Limb (tissue), 2 donors: ENCODE results near the gene DNAJC25.
A peak's percentile ranks its signal among the peaks of the same experiment; 100 is the strongest.
"Not testable (repeated sequence)": the region's sequence is repeated elsewhere in the genome, so short reads cannot be mapped to it uniquely, and the experiment has no call there.

ENCODE experiments used
- DNase-seq, 2 donors: peaks; one replicate each; pipeline ENCODE4 v3.0.0-alpha.2; 2016; ENCODE audit errors: extremely low spot score in 2 of 2

Gene DNAJC25

DNA sequence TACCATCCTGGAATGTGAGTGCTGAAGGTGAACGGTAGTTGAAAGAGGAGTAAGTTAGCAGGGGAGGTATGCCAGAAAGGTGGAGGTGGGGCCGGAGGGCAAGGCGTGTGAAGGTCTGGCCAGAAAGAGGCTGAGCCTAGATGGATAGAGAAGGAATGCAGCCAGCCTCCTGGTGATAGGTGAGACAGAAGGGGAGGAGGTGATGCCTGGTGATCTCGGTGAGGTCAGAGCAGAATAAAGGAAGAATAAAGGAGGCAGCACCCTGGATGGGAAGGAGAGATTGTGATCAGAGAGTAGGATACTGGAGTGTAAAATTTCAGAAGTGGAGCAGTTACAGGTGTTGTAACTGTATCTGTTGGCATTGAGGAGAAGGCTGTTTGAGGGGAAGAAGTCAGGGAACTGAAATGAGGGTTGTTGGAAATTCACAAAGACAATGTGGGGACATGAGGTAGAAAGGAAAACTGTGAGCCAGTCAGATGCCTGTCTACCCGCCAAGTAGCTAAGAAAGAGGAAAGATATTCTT is 32.2 kb downstream of the DNAJC25 start:
- no peak for DNase-seq

GRCh38 chr9:111668026-111668573 is 37.0 kb downstream of the DNAJC25 start:
- no peak for DNase-seq

GRCh38 chr9:111668601-111669000 is 37.5 kb downstream of the DNAJC25 start:
- not testable (repeated sequence) for DNase-seq

DNA sequence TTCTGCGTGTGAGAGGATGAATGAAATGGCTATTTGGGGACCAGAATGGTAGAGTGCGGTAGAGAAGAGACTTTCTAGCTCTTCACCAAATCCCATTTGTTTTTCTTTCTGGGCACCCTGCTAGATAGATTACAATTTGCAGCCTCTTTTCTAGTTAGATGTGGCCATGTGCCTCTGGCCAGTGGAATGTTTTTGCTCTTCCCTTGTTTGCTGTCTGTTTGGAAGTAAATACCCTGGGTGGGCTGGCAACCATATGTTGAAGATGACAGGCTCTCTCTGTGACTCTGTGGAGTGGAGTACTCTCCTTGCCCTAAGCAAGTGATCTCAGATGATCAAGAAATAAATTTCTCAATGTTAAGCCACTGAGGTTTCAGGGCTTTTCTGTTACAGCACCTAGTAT is 43.2 kb downstream of the DNAJC25 start:
- no peak for DNase-seq

- no peak for DNase-seq
These were observed 45.0 kb downstream of the DNAJC25 start for GRCh38 chr9:111676116-111676515.

GRCh38 chr9:111678293-111678692 is 47.2 kb downstream of the DNAJC25 start:
- no peak for DNase-seq

DNA sequence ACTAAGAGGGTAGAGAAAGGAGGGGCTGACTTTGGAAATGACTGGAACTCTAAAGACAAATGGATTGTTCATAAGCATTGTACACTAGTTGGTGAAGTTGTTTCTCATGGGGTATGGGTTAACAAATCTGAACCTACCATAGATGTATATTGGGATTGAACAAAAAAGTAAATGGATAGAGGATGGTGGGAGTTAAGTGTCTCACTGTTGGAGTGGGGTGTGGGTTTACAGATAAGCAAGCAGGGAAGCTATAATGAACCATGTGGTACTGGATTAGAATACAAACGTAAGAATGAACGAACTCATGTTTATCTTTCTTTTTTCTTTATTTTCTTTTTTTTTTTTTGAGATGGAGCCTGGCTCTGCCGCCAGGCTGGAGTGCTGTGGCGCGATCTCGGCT is 48.1 kb downstream of the DNAJC25 start:
- no peak for DNase-seq

- no peak for DNase-seq
These were observed 52.3 kb downstream of the DNAJC25 start for GRCh38 chr9:111683392-111683791.

GRCh38 chr9:111691672-111692329 is 60.7 kb downstream of the DNAJC25 start:
- peak in 1 of 2 donors; percentile 64 for DNase-seq

DNA sequence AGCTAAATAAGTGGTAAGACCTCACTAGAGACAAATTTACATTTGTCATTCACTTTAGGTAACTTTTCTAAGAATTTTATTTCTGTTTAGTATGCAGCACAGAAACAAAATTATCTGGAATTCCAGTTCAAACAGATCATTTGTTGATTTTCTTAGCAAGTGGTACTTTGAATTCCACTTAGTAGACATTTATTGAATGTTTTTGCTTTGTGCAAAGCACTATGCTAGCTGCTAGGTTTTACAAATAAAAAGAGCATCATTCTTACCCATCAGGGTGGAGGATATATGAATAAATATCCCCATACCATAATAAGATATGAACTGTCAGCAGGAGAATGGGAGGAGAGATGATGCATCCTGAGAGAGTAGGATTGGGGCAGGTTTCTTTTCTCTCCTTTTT is 65.7 kb downstream of the DNAJC25 start:
- no peak for DNase-seq

GRCh38 chr9:111700776-111701175 is 69.6 kb downstream of the DNAJC25 start:
- no peak for DNase-seq
